ENCODE data around the gene LRCH1.

The LRCH1 gene

DNA sequence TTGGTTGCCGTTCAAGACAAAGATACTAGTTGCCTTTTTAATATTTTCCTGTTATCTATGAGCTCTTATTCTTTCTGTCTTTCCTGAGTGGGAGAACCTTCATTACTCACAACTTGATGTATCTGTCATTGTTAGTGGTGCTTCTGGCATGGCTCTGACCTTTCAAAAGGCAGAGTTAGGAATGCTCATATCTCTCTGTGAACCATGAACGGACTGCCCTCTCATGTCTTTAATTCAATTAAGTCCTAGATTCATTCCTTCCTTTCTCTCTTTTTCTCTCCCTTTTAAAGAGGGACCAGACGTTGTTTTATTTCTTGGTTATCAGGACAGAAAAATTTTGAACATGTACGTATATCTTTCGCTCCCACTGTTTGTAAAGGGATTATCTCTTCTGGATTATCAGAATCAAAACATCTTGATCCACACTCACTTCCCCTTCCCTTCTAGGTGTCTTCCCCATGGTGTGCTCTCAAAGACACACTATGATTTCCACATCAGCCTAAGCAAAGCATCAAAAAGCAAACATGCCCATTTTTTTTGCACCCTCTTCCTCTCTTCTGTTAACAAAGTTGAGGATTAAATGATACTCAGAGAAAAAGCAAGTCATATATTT is 90.3 kb downstream of the LRCH1 start:
- TF ChIP-seq POLR2A (IDR thresholded peaks at IDR 0.05; ENCODE audit: low read length) = no peak
- no peak for TF ChIP-seq GATA1 (IDR thresholded peaks at IDR 0.05; ENCODE audit: low read depth, low read length)
- no peak for DNase-seq

DNA sequence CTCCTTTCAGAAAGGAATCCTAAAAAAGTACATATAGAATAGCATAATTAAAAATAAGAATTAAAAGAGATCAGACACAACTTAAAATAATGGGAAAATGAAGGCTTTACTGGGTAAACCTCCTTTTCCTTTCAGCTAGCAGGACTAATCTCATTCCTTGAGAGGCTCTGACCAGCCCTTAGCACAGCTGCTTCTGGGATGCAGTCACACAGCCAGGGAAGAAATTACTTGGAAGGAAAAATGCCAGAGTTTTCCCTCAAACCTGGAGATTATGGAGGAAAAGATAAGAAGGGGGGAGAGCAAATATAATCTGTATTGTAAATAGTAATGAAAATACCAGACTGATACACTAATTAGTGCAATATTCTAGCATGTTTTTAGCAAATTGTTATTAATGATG is 91.8 kb downstream of the LRCH1 start:
- DNase-seq = no peak
- no peak for TF ChIP-seq GATA1 (IDR thresholded peaks at IDR 0.05; ENCODE audit: low read depth, low read length)
- no peak for TF ChIP-seq POLR2A (IDR thresholded peaks at IDR 0.05; ENCODE audit: low read length)

DNA sequence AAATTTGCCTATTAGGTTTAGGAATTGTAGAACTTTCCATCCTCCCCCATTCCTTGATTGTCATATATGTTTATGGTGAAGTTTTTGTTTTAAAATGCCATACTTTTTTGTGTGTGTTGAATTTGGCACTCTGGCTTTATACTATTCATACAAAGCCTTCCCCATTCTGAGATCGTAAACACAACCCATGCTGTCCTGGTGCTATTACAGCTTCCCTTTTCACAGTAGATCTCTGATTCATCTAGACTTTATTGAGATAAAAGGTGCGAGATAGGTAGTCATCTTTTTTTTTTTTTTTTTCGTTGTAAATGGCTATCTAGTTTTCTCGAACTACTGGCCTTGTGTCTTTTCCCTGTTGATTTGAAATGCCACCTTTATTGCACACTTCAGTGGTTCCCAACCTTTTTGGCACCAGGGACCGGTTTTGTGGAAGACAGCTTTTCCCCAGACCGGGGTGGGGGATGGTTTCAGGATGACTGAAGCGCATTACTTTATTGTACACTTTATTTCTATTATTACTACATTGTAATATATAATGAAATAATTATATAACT is 94.6 kb downstream of the LRCH1 start:
- no peak for DNase-seq

DNA sequence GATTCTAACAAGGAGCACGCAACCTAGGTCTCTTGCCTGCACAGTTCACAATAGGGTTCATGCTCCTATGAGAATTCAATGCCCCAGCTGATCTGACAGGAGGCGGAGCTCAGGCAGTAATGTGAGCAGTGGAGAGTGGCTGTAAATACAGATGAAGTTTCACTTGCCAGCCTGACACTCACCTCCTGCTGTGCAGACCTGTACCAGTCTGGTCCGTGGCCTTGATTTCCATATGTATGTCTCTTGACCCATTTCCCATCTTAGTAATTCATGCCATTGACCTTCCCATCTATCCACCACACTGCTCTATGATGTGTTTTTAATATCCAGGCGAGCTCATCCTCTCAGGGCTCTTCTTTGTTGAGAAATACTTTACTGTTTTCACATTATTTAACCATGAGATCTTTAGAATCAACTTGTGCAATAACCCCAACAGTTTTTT is 95.2 kb downstream of the LRCH1 start:
- no peak for TF ChIP-seq GATA1 (IDR thresholded peaks at IDR 0.05; ENCODE audit: low read depth, low read length)
- no peak for TF ChIP-seq POLR2A (IDR thresholded peaks at IDR 0.05; ENCODE audit: low read length)

More for the DNA sequence above, 94.6 kb downstream of the LRCH1 start:
- TF ChIP-seq POLR2A (IDR thresholded peaks at IDR 0.05; ENCODE audit: low read length) = no peak
- TF ChIP-seq GATA1 (IDR thresholded peaks at IDR 0.05; ENCODE audit: low read depth, low read length) = no peak

DNA sequence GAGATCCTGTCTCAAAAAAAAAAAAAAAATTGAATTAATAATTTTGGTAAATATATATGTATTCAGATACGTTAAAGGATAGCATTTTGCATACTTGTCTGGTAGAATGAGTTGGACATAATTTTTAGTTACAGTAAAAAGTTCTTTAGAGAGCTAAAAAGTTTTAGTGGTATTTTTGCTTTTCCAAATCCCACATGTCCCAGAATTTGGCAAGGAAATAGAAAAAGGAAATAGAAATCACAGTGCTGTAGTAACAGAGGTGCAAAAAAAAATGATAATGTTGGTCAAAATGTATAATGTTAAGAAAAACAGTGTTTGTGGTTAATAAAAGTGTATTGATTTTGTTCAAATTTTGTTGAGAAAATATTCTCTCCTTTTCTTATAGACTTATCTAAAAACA is 96.8 kb downstream of the LRCH1 start:
- DNase-seq = no peak
- TF ChIP-seq GATA1 (IDR thresholded peaks at IDR 0.05; ENCODE audit: low read depth, low read length) (no peak), POLR2A (IDR thresholded peaks at IDR 0.05; ENCODE audit: low read length) (no peak)

More for the DNA sequence above, 95.2 kb downstream of the LRCH1 start:
- DNase-seq = peak; percentile 15 to 28

DNA sequence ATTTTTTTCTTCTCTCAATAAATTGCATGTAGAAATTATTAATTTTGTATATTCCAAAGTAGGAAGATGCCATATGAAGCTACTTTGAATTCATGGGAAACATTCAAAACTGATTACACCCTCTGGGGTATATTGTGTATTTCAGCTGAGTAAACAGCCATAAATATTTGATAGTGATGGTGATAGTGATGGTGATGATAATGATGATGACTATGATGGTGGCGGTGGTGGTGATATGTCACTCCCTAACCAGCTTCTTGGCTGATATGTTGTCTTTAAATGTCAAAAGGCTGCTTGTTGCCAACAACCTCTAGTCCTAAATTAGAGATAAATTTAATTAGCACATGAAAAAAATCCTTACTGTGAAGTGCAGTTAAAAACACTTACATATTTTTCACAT is 102.0 kb downstream of the LRCH1 start:
- TF ChIP-seq POLR2A (IDR thresholded peaks at IDR 0.05; ENCODE audit: low read length) (no peak), GATA1 (IDR thresholded peaks at IDR 0.05; ENCODE audit: low read depth, low read length) (no peak)
- DNase-seq = peak in 1 of 2 experiments; percentile 7

DNA sequence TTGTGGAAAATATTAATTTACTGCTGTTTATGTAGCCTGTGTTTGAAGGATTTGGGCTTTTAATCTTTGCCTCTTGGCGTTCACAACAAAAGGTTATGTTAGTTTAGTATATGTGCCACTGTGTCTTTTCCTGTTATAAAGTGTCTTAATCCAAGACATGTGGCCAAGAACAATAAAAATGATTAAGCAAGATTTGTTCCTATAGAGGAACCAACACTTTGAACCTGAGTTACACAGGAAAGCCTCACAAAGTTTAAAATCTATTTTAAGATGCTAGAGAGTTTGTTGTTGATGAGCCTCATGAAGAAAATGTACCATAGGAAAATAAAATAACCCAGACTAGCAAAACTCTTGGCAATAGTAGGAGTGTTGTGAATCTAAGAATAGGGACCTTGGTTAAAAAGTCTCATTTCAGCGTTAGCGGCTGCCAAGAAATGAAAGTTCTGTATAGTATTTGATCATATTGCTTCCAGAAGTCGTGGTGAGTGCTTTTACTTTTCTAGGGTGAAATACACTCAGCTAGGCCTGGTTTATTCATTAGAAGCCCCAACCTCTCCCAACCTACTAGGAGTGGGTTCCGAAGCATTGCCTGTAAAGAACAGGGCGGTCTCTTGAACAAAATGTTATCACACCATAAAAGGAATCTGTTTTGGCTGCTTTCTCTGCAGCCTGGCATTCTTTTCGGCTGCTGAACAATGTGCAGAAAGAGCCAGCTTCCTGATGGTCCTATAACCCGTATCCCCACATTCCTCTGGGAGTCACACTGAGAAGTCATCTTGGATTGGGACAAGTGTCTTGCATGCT is 102.6 kb downstream of the LRCH1 start:
- DNase-seq = no peak
- TF ChIP-seq POLR2A (IDR thresholded peaks at IDR 0.05; ENCODE audit: low read length) (no peak), GATA1 (IDR thresholded peaks at IDR 0.05; ENCODE audit: low read depth, low read length) (no peak)

DNA sequence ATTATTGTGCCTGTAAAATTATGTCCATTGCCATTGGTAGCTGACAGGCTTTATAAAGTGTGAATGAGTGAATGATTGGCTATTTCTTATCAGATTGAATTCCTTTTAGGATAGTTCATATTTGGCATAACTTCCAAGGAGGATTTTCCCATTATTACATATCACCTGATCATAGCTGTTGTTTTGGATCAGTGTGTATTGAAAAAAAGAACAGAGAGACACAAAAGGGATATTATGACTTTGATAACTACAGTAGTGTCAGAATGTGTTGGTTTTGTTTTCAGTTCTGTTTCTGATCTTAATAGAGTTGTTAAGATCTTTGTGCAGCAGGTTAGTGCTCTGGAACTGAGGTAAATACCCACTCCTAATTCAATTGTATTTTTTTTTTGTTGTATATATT is 103.8 kb downstream of the LRCH1 start:
- DNase-seq = no peak
- no peak for TF ChIP-seq GATA1 (IDR thresholded peaks at IDR 0.05; ENCODE audit: low read depth, low read length)
- no peak for TF ChIP-seq POLR2A (IDR thresholded peaks at IDR 0.05; ENCODE audit: low read length)

DNA sequence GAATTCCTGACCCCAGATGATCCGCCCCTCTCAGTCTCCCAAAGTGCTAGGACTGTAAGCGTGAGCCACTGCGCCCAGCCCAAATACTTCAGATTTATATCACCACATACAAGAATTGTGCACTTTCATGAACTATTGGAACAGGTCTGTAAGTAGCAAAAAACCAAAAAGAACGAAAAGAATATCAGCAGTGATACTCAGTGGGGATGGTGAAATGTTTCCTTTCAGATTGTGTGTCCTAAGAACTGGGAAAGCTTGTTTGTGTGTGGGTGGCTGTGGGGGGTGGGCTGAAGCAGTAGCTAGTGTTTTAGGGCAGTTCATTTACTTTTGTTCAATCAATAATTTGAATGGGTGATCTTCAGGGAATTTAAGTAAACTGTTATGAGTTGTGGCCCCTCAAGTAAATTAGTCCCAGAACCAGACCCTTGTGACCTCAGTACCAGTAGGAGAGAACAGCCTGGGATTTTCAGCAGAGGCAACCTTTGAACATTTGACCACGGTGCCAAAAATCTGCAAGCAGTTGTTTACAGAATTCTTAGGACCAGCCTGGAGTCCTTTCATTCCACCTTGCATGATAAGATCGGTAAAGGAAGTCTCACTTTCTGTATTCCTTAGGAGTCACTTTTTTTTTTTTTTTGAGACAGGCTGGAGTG is 106.6 kb downstream of the LRCH1 start:
- no peak for DNase-seq
- TF ChIP-seq POLR2A (IDR thresholded peaks at IDR 0.05; ENCODE audit: low read length) = no peak
- TF ChIP-seq GATA1 (IDR thresholded peaks at IDR 0.05; ENCODE audit: low read depth, low read length) = no peak

DNA sequence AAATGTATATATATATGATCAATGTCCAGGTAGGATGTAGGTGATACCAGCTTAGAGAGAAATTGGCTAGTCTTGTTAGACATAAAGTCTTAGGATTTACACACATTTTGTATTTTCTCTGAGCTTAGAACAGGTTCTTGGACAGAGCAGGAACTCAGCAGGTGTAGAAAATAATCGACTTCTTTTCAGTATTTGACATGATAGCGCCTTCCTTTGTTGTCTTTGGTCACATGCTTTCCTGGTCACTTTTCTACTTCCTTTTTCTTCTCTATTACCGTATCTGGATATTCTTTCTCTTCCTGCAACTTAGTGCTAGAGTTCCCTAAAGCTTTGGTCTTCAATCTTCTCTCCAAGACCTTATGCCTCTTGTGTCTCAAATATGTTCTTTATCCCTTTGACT is 107.4 kb downstream of the LRCH1 start:
- TF ChIP-seq POLR2A (IDR thresholded peaks at IDR 0.05; ENCODE audit: low read length) = no peak
- TF ChIP-seq GATA1 (IDR thresholded peaks at IDR 0.05; ENCODE audit: low read depth, low read length) = no peak
- no peak for DNase-seq

DNA sequence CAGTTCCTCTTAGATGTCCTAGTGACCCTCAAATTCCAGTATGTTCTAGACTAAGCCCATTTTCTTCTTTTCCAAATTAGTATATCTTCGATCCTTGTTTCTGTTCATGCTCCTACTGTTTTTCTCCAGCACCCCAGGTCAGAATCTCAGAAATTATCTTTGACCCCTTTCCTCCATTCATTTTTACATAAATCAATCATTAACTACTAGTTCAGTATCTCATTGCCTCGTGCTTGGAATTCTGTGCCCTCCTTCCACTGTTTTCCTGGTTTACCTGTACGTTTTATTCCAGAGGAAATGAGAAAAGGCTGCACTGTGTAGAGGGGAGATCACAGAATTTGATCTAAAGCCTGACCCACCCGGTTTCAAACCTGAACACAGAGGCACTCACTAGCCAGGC is 107.9 kb downstream of the LRCH1 start:
- TF ChIP-seq POLR2A (IDR thresholded peaks at IDR 0.05; ENCODE audit: low read length) (no peak), GATA1 (IDR thresholded peaks at IDR 0.05; ENCODE audit: low read depth, low read length) (no peak)
- DNase-seq = no peak

DNA sequence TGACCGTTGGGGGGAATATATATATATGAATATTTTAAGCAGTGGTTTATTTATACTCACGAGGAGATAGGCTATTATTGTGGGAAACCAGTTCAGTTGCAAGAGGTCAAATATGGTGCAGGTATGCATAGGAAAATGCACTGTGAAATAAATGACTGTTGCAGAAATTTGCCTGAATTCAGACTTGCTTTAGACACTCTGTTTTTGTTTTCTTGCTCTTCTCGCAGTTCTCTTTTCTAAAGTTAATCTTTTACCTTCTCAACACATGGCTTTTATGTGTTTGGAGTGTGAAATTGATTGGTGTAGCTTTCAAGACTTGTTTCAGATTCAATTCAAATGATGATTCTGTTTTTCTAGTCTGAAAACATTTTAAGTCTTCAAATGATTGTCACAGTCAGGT is 109.7 kb downstream of the LRCH1 start:
- no peak for DNase-seq
- no peak for TF ChIP-seq POLR2A (IDR thresholded peaks at IDR 0.05; ENCODE audit: low read length)
- TF ChIP-seq GATA1 (IDR thresholded peaks at IDR 0.05; ENCODE audit: low read depth, low read length) = no peak

DNA sequence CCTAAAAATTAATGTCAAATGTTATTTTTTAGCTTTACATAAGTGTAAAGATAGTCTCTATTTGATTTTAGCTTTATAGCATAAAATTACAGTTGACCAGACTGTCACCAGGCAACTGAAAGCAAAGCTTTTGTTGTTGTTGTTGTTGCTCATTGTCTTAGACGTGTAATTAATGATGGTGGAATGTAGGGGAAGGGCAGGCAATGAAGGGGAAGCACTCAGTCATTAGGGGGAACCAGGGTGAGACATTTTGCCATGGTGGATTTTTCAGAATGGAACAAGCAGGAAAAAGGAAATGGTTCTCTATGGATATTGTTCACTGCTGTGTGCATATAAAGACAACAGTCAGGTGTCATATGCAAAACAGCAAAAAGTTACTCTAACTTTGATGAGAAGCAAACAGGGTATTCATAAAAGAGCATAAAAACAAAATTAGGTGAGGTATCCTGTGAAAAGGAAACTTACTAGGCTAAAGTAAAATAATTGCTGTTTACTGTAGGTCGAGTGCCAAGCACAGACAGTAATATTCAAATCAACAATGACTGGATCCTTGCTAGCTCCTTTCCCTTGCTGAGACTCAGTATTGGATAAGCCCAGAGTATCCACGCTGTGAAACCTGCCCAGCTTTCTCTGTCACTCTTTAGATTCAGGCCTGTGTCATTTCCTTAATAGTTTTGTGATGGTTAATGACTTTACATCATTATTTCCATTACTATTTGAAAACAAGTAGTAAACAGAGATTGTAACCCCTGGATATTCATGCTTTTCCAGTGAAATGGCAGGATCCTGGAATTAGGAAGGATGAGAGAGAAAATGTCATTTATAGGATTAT is 110.5 kb downstream of the LRCH1 start:
- no peak for TF ChIP-seq POLR2A (IDR thresholded peaks at IDR 0.05; ENCODE audit: low read length)
- no peak for TF ChIP-seq GATA1 (IDR thresholded peaks at IDR 0.05; ENCODE audit: low read depth, low read length)
- DNase-seq = no peak

Data from erythroblast (primary cell).